Measurements from ENCODE around the gene TMSB10.
A peak's percentile ranks its signal among the peaks of the same experiment; 100 is the strongest.
"Not testable (repeated sequence)": the region's sequence is repeated elsewhere in the genome, so short reads cannot be mapped to it uniquely, and the experiment has no call there.

TMSB10 gene

GRCh38 chr2:84905181-84906107 is at the start of gene TMSB10:
TSS of gene TMSB10 (plus strand) at chr2:84905656.
- DNase-seq (ENCODE audit: low spot score) = peak; percentile 98

- DNase-seq (ENCODE audit: low spot score) = no peak
Measured at GRCh38 chr2:84855731-84856130, 49.7 kb upstream of the TMSB10 start.

GRCh38 chr2:84856787-84857186 is 48.7 kb upstream of the TMSB10 start:
- DNase-seq (ENCODE audit: low spot score) = no peak

- no peak for DNase-seq (ENCODE audit: low spot score)
Measured at GRCh38 chr2:84857566-84857965, 47.9 kb upstream of the TMSB10 start.

GRCh38 chr2:84858123-84858522 is 47.3 kb upstream of the TMSB10 start:
- no peak for DNase-seq (ENCODE audit: low spot score)

GRCh38 chr2:84858937-84859336 is 46.5 kb upstream of the TMSB10 start:
- DNase-seq (ENCODE audit: low spot score) = no peak

- no peak for DNase-seq (ENCODE audit: low spot score)
Measured at GRCh38 chr2:84861539-84861938, 43.9 kb upstream of the TMSB10 start.

GRCh38 chr2:84862006-84862405 is 43.5 kb upstream of the TMSB10 start:
- no peak for DNase-seq (ENCODE audit: low spot score)

GRCh38 chr2:84865181-84865783 is 40.2 kb upstream of the TMSB10 start:
- DNase-seq (ENCODE audit: low spot score) = no peak

- DNase-seq (ENCODE audit: low spot score) = no peak
Measured at GRCh38 chr2:84866122-84866521, 39.3 kb upstream of the TMSB10 start.

GRCh38 chr2:84868327-84868726 is 37.1 kb upstream of the TMSB10 start:
- DNase-seq (ENCODE audit: low spot score) = not testable (repeated sequence)

- no peak for DNase-seq (ENCODE audit: low spot score)
Measured at GRCh38 chr2:84870306-84870705, 35.1 kb upstream of the TMSB10 start.

- not testable (repeated sequence) for DNase-seq (ENCODE audit: low spot score)
Measured at GRCh38 chr2:84872691-84873090, 32.8 kb upstream of the TMSB10 start.

GRCh38 chr2:84873350-84873749 is 32.1 kb upstream of the TMSB10 start:
- DNase-seq (ENCODE audit: low spot score) = no peak

GRCh38 chr2:84874381-84875212 is 30.9 kb upstream of the TMSB10 start:
- DNase-seq (ENCODE audit: low spot score) = no peak

GRCh38 chr2:84875213-84875560 is 30.3 kb upstream of the TMSB10 start:
- no peak for DNase-seq (ENCODE audit: low spot score)

- not testable (repeated sequence) for DNase-seq (ENCODE audit: low spot score)
Measured at GRCh38 chr2:84875619-84876018, 29.8 kb upstream of the TMSB10 start.

- no peak for DNase-seq (ENCODE audit: low spot score)
Measured at GRCh38 chr2:84876369-84876768, 29.1 kb upstream of the TMSB10 start.

- DNase-seq (ENCODE audit: low spot score) = no peak
Measured at GRCh38 chr2:84878459-84878858, 27.0 kb upstream of the TMSB10 start.

GRCh38 chr2:84878896-84879583 is 26.4 kb upstream of the TMSB10 start:
- no peak for DNase-seq (ENCODE audit: low spot score)

- DNase-seq (ENCODE audit: low spot score) = no peak
Measured at GRCh38 chr2:84879584-84880394, 25.7 kb upstream of the TMSB10 start.

- no peak for DNase-seq (ENCODE audit: low spot score)
Measured at GRCh38 chr2:84880395-84880644, 25.1 kb upstream of the TMSB10 start.
